ENCODE data around the gene SPDYE4.

SPDYE4 gene

GRCh38 chr17:8708025-8708461, 50.3 kb downstream of the SPDYE4 start:
- H3F3A ChIP-seq (ENCODE audit: control insufficient read depth, insufficient read depth) = no peaks in the 10 kb centered on the region
- H3K36me3 ChIP-seq (ENCODE audit: control insufficient read depth, low read length) = no peaks in the 10 kb centered on the region
- no peaks in the 10 kb centered on the region for H3K9me2 ChIP-seq (replicated peaks; ENCODE audit: control insufficient read depth, low read length)
- H3K27me3 ChIP-seq (ENCODE audit: control insufficient read depth, low read length) = no peaks in the 10 kb centered on the region
- H3K4me3 ChIP-seq (ENCODE audit: low read length) = no peak overlapping the region
- no peaks in the 10 kb centered on the region for H3K9me3 ChIP-seq (ENCODE audit: control insufficient read depth, insufficient read depth, low read length)
- H3K4me2 ChIP-seq (ENCODE audit: low read length) = no peak overlapping the region
- no peaks in the 10 kb centered on the region for H3K79me2 ChIP-seq (ENCODE audit: control insufficient read depth, low read length)
- H4K20me1 ChIP-seq (ENCODE audit: control insufficient read depth, insufficient read depth, low read depth, low read length) = no peaks in the 10 kb centered on the region
- no peak overlapping the region for H3K27ac ChIP-seq (ENCODE audit: low read depth, low read length)
- H3K4me1 ChIP-seq (ENCODE audit: control insufficient read depth, low read length) = no peaks in the 10 kb centered on the region
- TF ChIP-seq EZH2phosphoT487 (IDR thresholded peaks at IDR 0.05; ENCODE audit: borderline replicate concordance, low read length) = no peak
- no peak for TF ChIP-seq CTCF (IDR thresholded peaks at IDR 0.05; ENCODE audit: low read depth, low read length, poor library complexity, severe bottlenecking)

GRCh38 chr17:8707332-8708024, 50.9 kb downstream of the SPDYE4 start:
- H3K4me2 ChIP-seq (ENCODE audit: low read length) = no peak overlapping the region
- TF ChIP-seq CTCF (IDR thresholded peaks at IDR 0.05; ENCODE audit: low read depth, low read length, poor library complexity, severe bottlenecking) = no peak
- no peak for TF ChIP-seq EZH2phosphoT487 (IDR thresholded peaks at IDR 0.05; ENCODE audit: borderline replicate concordance, low read length)
- no peaks in the 10 kb centered on the region for H3K9me2 ChIP-seq (replicated peaks; ENCODE audit: control insufficient read depth, low read length)
- no peaks in the 10 kb centered on the region for H3K79me2 ChIP-seq (ENCODE audit: control insufficient read depth, low read length)
- no peak overlapping the region for H3K4me3 ChIP-seq (ENCODE audit: low read length)
- no peak overlapping the region for H3K27ac ChIP-seq (ENCODE audit: low read depth, low read length)
- H3K9me3 ChIP-seq (ENCODE audit: control insufficient read depth, insufficient read depth, low read length) = no peaks in the 10 kb centered on the region
- H3K4me1 ChIP-seq (ENCODE audit: control insufficient read depth, low read length) = no peaks in the 10 kb centered on the region
- no peaks in the 10 kb centered on the region for H3K27me3 ChIP-seq (ENCODE audit: control insufficient read depth, low read length)
- H4K20me1 ChIP-seq (ENCODE audit: control insufficient read depth, insufficient read depth, low read depth, low read length) = no peaks in the 10 kb centered on the region
- H3F3A ChIP-seq (ENCODE audit: control insufficient read depth, insufficient read depth) = no peaks in the 10 kb centered on the region
- H3K36me3 ChIP-seq (ENCODE audit: control insufficient read depth, low read length) = no peaks in the 10 kb centered on the region

GRCh38 chr17:8706431-8706830, 51.9 kb downstream of the SPDYE4 start:
- no peaks in the 10 kb centered on the region for H3K4me1 ChIP-seq (ENCODE audit: control insufficient read depth, low read length)
- no peaks in the 10 kb centered on the region for H3K27me3 ChIP-seq (ENCODE audit: control insufficient read depth, low read length)
- H3K9me2 ChIP-seq (replicated peaks; ENCODE audit: control insufficient read depth, low read length) = no peaks in the 10 kb centered on the region
- no peaks in the 10 kb centered on the region for H3F3A ChIP-seq (ENCODE audit: control insufficient read depth, insufficient read depth)
- no peak overlapping the region for H3K4me2 ChIP-seq (ENCODE audit: low read length)
- no peak overlapping the region for H3K27ac ChIP-seq (ENCODE audit: low read depth, low read length)
- no peaks in the 10 kb centered on the region for H3K36me3 ChIP-seq (ENCODE audit: control insufficient read depth, low read length)
- no peak overlapping the region for H3K4me3 ChIP-seq (ENCODE audit: low read length)
- H3K9me3 ChIP-seq (ENCODE audit: control insufficient read depth, insufficient read depth, low read length) = no peaks in the 10 kb centered on the region
- no peaks in the 10 kb centered on the region for H4K20me1 ChIP-seq (ENCODE audit: control insufficient read depth, insufficient read depth, low read depth, low read length)
- no peak for TF ChIP-seq EZH2phosphoT487 (IDR thresholded peaks at IDR 0.05; ENCODE audit: borderline replicate concordance, low read length)
- TF ChIP-seq CTCF (IDR thresholded peaks at IDR 0.05; ENCODE audit: low read depth, low read length, poor library complexity, severe bottlenecking) = no peak
- no peaks in the 10 kb centered on the region for H3K79me2 ChIP-seq (ENCODE audit: control insufficient read depth, low read length)

Measured in DOHH2 (cell line).